ENCODE measurements around the gene SMARCA1.

DNA sequence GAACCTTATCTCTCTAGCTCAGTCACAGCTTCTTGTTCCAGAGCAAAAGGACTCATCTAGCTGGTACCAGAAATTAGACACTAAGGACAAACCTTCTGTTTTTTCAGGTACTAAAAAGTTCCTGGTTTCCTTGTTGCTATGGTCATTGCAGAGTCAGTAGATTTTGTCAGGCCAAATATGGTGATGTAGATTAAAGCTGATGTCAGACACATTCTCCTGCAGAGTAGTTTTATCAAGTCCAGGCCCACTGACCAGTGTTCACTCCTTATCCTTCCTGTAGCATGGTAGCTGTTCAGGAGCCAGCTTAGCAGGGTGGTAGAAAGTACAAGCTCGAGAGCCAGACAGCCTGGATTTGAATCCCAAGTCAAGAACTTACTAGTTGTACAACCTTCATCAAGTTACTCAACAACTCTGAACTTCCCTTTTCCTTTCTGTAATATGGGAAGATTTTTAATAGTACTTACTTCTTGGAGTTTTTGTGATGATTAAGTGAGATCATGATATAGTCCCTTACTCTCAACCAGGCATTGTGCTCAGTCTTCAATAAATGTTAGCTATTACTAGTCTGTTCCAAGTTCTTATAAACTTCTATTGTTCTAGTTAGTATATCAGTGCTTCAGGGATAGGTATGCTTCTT is 34.7 kb upstream of the SMARCA1 start:
- TF ChIP-seq TAF1 (IDR thresholded peaks at IDR 0.05; ENCODE audit: low read depth) = no peak
- TF ChIP-seq, protein P1, sequence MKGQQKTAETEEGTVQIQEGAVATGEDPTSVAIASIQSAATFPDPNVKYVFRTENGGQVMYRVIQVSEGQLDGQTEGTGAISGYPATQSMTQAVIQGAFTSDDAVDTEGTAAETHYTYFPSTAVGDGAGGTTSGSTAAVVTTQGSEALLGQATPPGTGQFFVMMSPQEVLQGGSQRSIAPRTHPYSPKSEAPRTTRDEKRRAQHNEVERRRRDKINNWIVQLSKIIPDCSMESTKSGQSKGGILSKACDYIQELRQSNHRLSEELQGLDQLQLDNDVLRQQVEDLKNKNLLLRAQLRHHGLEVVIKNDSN (IDR thresholded peaks at IDR 0.05) = no peak
- no peak for TF ChIP-seq NFIC (IDR thresholded peaks at IDR 0.05)
- TF ChIP-seq CEBPB (IDR thresholded peaks at IDR 0.05) = no peak
- TF ChIP-seq CREB1 (IDR thresholded peaks at IDR 0.05; ENCODE audit: low read depth) = no peak
- TF ChIP-seq, protein P2, sequence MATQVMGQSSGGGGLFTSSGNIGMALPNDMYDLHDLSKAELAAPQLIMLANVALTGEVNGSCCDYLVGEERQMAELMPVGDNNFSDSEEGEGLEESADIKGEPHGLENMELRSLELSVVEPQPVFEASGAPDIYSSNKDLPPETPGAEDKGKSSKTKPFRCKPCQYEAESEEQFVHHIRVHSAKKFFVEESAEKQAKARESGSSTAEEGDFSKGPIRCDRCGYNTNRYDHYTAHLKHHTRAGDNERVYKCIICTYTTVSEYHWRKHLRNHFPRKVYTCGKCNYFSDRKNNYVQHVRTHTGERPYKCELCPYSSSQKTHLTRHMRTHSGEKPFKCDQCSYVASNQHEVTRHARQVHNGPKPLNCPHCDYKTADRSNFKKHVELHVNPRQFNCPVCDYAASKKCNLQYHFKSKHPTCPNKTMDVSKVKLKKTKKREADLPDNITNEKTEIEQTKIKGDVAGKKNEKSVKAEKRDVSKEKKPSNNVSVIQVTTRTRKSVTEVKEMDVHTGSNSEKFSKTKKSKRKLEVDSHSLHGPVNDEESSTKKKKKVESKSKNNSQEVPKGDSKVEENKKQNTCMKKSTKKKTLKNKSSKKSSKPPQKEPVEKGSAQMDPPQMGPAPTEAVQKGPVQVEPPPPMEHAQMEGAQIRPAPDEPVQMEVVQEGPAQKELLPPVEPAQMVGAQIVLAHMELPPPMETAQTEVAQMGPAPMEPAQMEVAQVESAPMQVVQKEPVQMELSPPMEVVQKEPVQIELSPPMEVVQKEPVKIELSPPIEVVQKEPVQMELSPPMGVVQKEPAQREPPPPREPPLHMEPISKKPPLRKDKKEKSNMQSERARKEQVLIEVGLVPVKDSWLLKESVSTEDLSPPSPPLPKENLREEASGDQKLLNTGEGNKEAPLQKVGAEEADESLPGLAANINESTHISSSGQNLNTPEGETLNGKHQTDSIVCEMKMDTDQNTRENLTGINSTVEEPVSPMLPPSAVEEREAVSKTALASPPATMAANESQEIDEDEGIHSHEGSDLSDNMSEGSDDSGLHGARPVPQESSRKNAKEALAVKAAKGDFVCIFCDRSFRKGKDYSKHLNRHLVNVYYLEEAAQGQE (IDR thresholded peaks at IDR 0.05; ENCODE audit: low read depth) = no peak
